Liver (tissue), 9 donors: ENCODE data around the gene ATG9B. TPM values are rescaled to one million over a fixed set of nuclear protein-coding genes. Genes with fewer than 3 reads are reported as not detected.

ENCODE experiments used
- DNase-seq: peaks from one replicate; pipeline ENCODE4 v3.0.0-alpha.2; 2017; ENCODE audit warnings: low spot score
- H3K27ac ChIP-seq, 2 donors: one replicate each; pipeline ENCODE4 v1.7.0; 2013; ENCODE audit warnings: inconsistent platforms in 2 of 2, low read length in 2 of 2, control low read depth in 1 of 2, low read depth in 1 of 2, mild to moderate bottlenecking in 1 of 2
- H3K27me3 ChIP-seq, 4 donors: one replicate each; pipeline versions ENCODE4 v1.6.1 to v1.7.0; 2013; ENCODE audit warnings: low read length in 3 of 4, inconsistent platforms in 1 of 4, mild to moderate bottlenecking in 1 of 4, moderate library complexity in 1 of 4; ENCODE audit not compliant: control insufficient read depth in 4 of 4, insufficient read depth in 4 of 4
- H3K36me3 ChIP-seq, 4 donors: one replicate each; pipeline versions ENCODE4 v1.6.1 to v1.7.0; 2013; ENCODE audit warnings: low read length in 3 of 4, mild to moderate bottlenecking in 3 of 4, low read depth in 1 of 4, moderate library complexity in 1 of 4; ENCODE audit not compliant: control insufficient read depth in 4 of 4, insufficient read depth in 3 of 4
- H3K4me1 ChIP-seq, 4 donors: one replicate each; pipeline versions ENCODE4 v1.6.1 to v1.7.0; 2013; ENCODE audit warnings: low read length in 3 of 4, mild to moderate bottlenecking in 3 of 4, moderate library complexity in 1 of 4; ENCODE audit not compliant: control insufficient read depth in 4 of 4, insufficient read depth in 4 of 4
- H3K4me3 ChIP-seq, 3 donors: one replicate each; pipeline versions ENCODE4 v1.6.1 to v1.7.0; 2013; ENCODE audit warnings: low read length in 3 of 3, control low read depth in 1 of 3, low read depth in 1 of 3, mild to moderate bottlenecking in 1 of 3
- H3K9ac ChIP-seq, 2 donors: one replicate each; pipeline ENCODE4 v1.7.0; 2013; ENCODE audit warnings: low read length in 2 of 2, mild to moderate bottlenecking in 2 of 2, moderate library complexity in 2 of 2, control low read depth in 1 of 2, low read depth in 1 of 2
- H3K9me3 ChIP-seq, 4 donors: one replicate each; pipeline versions ENCODE4 v1.6.1 to v1.7.0; 2013; ENCODE audit warnings: low read length in 3 of 4; ENCODE audit not compliant: control insufficient read depth in 4 of 4
- EGR1 ChIP-seq, 2 donors: IDR thresholded peaks; 2 replicates each; pipeline ENCODE4 v1.6.1; 2016 to 2018; ENCODE audit warnings: antibody characterized with exemption in 2 of 2, low read depth in 2 of 2
- FOXA1 ChIP-seq: IDR thresholded peaks from 2 replicates; pipeline ENCODE4 v1.6.1; 2016; ENCODE audit warnings: antibody characterized with exemption
- FOXA2 ChIP-seq: IDR thresholded peaks from 2 replicates; pipeline ENCODE4 v1.6.1; 2016; ENCODE audit warnings: antibody characterized with exemption
- GABPA ChIP-seq, 2 donors: IDR thresholded peaks in 1 of 2; conservative IDR thresholded peaks in 1 of 2; 2 replicates each; pipeline ENCODE4 v1.6.1; 2016; ENCODE audit warnings: antibody characterized with exemption in 2 of 2, mild to moderate bottlenecking in 1 of 2, moderate library complexity in 1 of 2
- HNF4A ChIP-seq, 2 donors: conservative IDR thresholded peaks; 2 replicates each; pipeline ENCODE4 v1.6.1; 2016; ENCODE audit warnings: antibody characterized with exemption in 2 of 2, mild to moderate bottlenecking in 2 of 2
- HNF4G ChIP-seq: IDR thresholded peaks from 2 replicates; pipeline ENCODE4 v1.6.1; 2016; ENCODE audit warnings: antibody characterized with exemption
- JUND ChIP-seq, 2 donors: IDR thresholded peaks; 2 replicates each; pipeline ENCODE4 v1.6.1; 2016; ENCODE audit warnings: antibody characterized with exemption in 2 of 2
- NR2F2 ChIP-seq: IDR thresholded peaks from 2 replicates; pipeline ENCODE4 v1.6.1; 2016; ENCODE audit warnings: antibody characterized with exemption
- RAD21 ChIP-seq, 2 donors: IDR thresholded peaks; 2 replicates each; pipeline ENCODE4 v1.6.1; 2016; ENCODE audit warnings: antibody characterized with exemption in 2 of 2, mild to moderate bottlenecking in 2 of 2
- RXRA ChIP-seq, 2 donors: IDR thresholded peaks; 2 replicates each; pipeline ENCODE4 v1.6.1; 2017 to 2018; ENCODE audit warnings: antibody characterized with exemption in 2 of 2, mild to moderate bottlenecking in 1 of 2
- SP1 ChIP-seq: IDR thresholded peaks from 2 replicates; pipeline ENCODE4 v1.6.1; 2018; ENCODE audit warnings: antibody characterized with exemption, mild to moderate bottlenecking
- TAF1 ChIP-seq: conservative IDR thresholded peaks from 2 replicates; pipeline ENCODE4 v1.6.1; 2016; ENCODE audit warnings: antibody characterized with exemption, mild to moderate bottlenecking
- YY1 ChIP-seq: IDR thresholded peaks from 2 replicates; pipeline ENCODE4 v1.6.1; 2016; ENCODE audit warnings: antibody characterized with exemption, mild to moderate bottlenecking
- WGBS: extraction: QIAGEN DNeasy Blood & Tissue Kit; methylation state at CpG from one replicate; pipeline ENCODE4 v1.1.7; 2013; 5-methylcytosine and 5-hydroxymethylcytosine counted together
- polyA plus RNA-seq, 2 donors: library from polyadenylated mRNA; stranded (reverse) in 1 of 2; unstranded in 1 of 2; fragments of 200-250 nt in 1 of 2; fragments of >200 nt in 1 of 2; fragmentation: Nextera tagmentation in 1 of 2; extraction: Ambion mirVana in 1 of 2; gene quantifications; one replicate each; pipeline versions ENCODE4 v1.2.1 to v1.2.3, GENCODE V29; 2013 to 2015
- total RNA-seq, 2 donors: library from RNA; depleted of rRNA; stranded (reverse); fragments of >200 nt; gene quantifications; one replicate each; pipeline ENCODE4 v1.2.3, GENCODE V29; 2014
- TF ChIP-seq, protein P1 (sequence below): fragments of 150-350 bp; IDR thresholded peaks from 2 replicates; pipeline ENCODE4 v1.5.1; 2017; ENCODE audit warnings: improper control_type of control experiment, low read depth, low read length; ENCODE audit not compliant: missing input control
- TF ChIP-seq, protein P2 (sequence below): IDR thresholded peaks from 2 replicates; pipeline ENCODE4 v1.6.1; 2016; ENCODE audit warnings: antibody characterized with exemption
- TF ChIP-seq, protein P3 (sequence below): IDR thresholded peaks from 2 replicates; pipeline ENCODE4 v1.6.1; 2016; ENCODE audit warnings: antibody characterized with exemption, mild to moderate bottlenecking
- TF ChIP-seq, protein P4 (sequence below): IDR thresholded peaks from 2 replicates; pipeline ENCODE4 v1.6.1; 2016; ENCODE audit warnings: antibody characterized with exemption
- TF ChIP-seq, protein P5 (sequence below): IDR thresholded peaks from 2 replicates; pipeline ENCODE4 v1.6.1; 2016; ENCODE audit warnings: antibody characterized with exemption
- donor health status: healthy.
- donor health status: healthy.
- donor health status: healthy.
- donor health status: healthy.
- donor health status: healthy.

ATG9B gene
- total and polyA plus RNA-seq, 4 donors: 0.61 TPM; not detected in 3

DNA sequence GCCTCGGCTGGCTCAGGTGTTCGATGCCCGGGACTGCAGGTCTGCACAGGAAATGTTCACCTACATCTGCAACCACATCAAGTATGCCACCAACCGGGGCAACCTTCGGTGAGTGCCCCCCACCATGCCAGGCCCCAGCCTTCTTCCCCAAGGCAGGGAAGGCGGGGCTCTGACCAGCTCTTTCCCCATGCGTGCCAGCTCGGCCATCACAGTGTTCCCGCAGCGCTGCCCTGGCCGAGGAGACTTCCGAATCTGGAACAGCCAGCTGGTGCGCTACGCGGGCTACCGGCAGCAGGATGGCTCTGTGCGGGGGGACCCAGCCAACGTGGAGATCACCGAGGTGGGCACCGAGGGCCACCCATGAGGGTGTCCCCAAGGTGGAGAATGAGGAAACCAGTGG lies 26.0 kb downstream of the ATG9B start:
- Histone ChIP-seq H3K4me1 (no peaks in the 10 kb centered on the region), H3K9me3 (no peaks in the 10 kb centered on the region), H3K9ac (no peak overlapping the region), H3K27ac (no peak overlapping the region), H3K27me3 (no peaks in the 10 kb centered on the region), H3K36me3 (no peaks in the 10 kb centered on the region), H3K4me3 (no peak overlapping the region)
- TF ChIP-seq YY1: no peak
- TF ChIP-seq SP1: no peak
- no peak for TF ChIP-seq EGR1 (IDR thresholded peaks at IDR 0.05; ENCODE audit: low read depth in 2 of 2)
- TF ChIP-seq GABPA (IDR thresholded peaks at IDR 0.05 in 1 of 2, conservative IDR thresholded peaks at IDR 0.05 in 1 of 2): no peak
- no peak for TF ChIP-seq JUND (IDR thresholded peaks at IDR 0.05)
- TF ChIP-seq, protein P1, sequence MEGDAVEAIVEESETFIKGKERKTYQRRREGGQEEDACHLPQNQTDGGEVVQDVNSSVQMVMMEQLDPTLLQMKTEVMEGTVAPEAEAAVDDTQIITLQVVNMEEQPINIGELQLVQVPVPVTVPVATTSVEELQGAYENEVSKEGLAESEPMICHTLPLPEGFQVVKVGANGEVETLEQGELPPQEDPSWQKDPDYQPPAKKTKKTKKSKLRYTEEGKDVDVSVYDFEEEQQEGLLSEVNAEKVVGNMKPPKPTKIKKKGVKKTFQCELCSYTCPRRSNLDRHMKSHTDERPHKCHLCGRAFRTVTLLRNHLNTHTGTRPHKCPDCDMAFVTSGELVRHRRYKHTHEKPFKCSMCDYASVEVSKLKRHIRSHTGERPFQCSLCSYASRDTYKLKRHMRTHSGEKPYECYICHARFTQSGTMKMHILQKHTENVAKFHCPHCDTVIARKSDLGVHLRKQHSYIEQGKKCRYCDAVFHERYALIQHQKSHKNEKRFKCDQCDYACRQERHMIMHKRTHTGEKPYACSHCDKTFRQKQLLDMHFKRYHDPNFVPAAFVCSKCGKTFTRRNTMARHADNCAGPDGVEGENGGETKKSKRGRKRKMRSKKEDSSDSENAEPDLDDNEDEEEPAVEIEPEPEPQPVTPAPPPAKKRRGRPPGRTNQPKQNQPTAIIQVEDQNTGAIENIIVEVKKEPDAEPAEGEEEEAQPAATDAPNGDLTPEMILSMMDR: no peak
- TF ChIP-seq, protein P2, sequence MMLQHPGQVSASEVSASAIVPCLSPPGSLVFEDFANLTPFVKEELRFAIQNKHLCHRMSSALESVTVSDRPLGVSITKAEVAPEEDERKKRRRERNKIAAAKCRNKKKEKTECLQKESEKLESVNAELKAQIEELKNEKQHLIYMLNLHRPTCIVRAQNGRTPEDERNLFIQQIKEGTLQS: no peak
- TF ChIP-seq, protein P3, sequence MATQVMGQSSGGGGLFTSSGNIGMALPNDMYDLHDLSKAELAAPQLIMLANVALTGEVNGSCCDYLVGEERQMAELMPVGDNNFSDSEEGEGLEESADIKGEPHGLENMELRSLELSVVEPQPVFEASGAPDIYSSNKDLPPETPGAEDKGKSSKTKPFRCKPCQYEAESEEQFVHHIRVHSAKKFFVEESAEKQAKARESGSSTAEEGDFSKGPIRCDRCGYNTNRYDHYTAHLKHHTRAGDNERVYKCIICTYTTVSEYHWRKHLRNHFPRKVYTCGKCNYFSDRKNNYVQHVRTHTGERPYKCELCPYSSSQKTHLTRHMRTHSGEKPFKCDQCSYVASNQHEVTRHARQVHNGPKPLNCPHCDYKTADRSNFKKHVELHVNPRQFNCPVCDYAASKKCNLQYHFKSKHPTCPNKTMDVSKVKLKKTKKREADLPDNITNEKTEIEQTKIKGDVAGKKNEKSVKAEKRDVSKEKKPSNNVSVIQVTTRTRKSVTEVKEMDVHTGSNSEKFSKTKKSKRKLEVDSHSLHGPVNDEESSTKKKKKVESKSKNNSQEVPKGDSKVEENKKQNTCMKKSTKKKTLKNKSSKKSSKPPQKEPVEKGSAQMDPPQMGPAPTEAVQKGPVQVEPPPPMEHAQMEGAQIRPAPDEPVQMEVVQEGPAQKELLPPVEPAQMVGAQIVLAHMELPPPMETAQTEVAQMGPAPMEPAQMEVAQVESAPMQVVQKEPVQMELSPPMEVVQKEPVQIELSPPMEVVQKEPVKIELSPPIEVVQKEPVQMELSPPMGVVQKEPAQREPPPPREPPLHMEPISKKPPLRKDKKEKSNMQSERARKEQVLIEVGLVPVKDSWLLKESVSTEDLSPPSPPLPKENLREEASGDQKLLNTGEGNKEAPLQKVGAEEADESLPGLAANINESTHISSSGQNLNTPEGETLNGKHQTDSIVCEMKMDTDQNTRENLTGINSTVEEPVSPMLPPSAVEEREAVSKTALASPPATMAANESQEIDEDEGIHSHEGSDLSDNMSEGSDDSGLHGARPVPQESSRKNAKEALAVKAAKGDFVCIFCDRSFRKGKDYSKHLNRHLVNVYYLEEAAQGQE: no peak
- no peak for TF ChIP-seq HNF4A (conservative IDR thresholded peaks at IDR 0.05)
- no peak for TF ChIP-seq RAD21 (IDR thresholded peaks at IDR 0.05)
- TF ChIP-seq, protein P4, sequence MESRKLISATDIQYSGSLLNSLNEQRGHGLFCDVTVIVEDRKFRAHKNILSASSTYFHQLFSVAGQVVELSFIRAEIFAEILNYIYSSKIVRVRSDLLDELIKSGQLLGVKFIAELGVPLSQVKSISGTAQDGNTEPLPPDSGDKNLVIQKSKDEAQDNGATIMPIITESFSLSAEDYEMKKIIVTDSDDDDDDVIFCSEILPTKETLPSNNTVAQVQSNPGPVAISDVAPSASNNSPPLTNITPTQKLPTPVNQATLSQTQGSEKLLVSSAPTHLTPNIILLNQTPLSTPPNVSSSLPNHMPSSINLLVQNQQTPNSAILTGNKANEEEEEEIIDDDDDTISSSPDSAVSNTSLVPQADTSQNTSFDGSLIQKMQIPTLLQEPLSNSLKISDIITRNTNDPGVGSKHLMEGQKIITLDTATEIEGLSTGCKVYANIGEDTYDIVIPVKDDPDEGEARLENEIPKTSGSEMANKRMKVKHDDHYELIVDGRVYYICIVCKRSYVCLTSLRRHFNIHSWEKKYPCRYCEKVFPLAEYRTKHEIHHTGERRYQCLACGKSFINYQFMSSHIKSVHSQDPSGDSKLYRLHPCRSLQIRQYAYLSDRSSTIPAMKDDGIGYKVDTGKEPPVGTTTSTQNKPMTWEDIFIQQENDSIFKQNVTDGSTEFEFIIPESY: no peak
- TF ChIP-seq TAF1: no peak
- TF ChIP-seq FOXA2: no peak
- no peak for TF ChIP-seq RXRA (IDR thresholded peaks at IDR 0.05)
- no peak for TF ChIP-seq NR2F2
- TF ChIP-seq, protein P5, sequence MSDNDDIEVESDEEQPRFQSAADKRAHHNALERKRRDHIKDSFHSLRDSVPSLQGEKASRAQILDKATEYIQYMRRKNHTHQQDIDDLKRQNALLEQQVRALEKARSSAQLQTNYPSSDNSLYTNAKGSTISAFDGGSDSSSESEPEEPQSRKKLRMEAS: no peak
- no peak for TF ChIP-seq HNF4G
- TF ChIP-seq FOXA1: no peak
- DNase-seq: no peak
- 83% methylated on average over 20 of the region's 20 CpGs for WGBS
